GM23338 (cell line): ENCODE results near the gene MYO9A. TPM values are rescaled to one million over a fixed set of nuclear protein-coding genes. Genes with fewer than 3 reads are reported as not detected.

ENCODE experiments used
- ATAC-seq: fragments of 200-7000 bp; cut with Tn5 transposase; 3 replicates; pipeline ENCODE4 v1.9.1; 2020
- DNase-seq: peaks from one replicate; pipeline ENCODE4 v3.0.0-alpha.2; 2015; ENCODE audit warnings: low spot score
- H2AFZ ChIP-seq: fragments of 200-600 bp; sonication (generic); 2 replicates; pipeline ENCODE4 v1.8.0; 2016; ENCODE audit warnings: antibody characterized with exemption, mild to moderate bottlenecking, moderate library complexity
- H3F3A ChIP-seq: fragments of 200-600 bp; sonication (generic); replicated peaks from 2 replicates; pipeline ENCODE4 v1.8.0; 2017; ENCODE audit warnings: antibody characterized with exemption, mixed run types, low read depth
- H3K27ac ChIP-seq: fragments of 200-600 bp; sonication (generic); 2 replicates; pipeline ENCODE4 v1.6.1; 2016; ENCODE audit warnings: low read depth
- H3K27me3 ChIP-seq: fragments of 200-600 bp; sonication (generic); 2 replicates; pipeline ENCODE4 v1.8.0; 2016; ENCODE audit warnings: mild to moderate bottlenecking, mixed run types, moderate library complexity; ENCODE audit not compliant: insufficient read depth
- H3K36me3 ChIP-seq: fragments of 200-600 bp; sonication (generic); 2 replicates; pipeline ENCODE4 v1.8.0; 2016; ENCODE audit warnings: mild to moderate bottlenecking; ENCODE audit not compliant: insufficient read depth
- H3K4me1 ChIP-seq: fragments of 200-600 bp; sonication (generic); 2 replicates; pipeline ENCODE4 v1.8.0; 2016; ENCODE audit warnings: mild to moderate bottlenecking, moderate library complexity; ENCODE audit not compliant: insufficient read depth
- H3K4me2 ChIP-seq: fragments of 200-600 bp; sonication (generic); 2 replicates; pipeline ENCODE4 v1.7.1; 2017; ENCODE audit warnings: mixed run types
- H3K4me3 ChIP-seq: fragments of 200-600 bp; sonication (generic); 2 replicates; pipeline ENCODE4 v1.6.1; 2016; ENCODE audit warnings: mixed run types
- H3K79me2 ChIP-seq: fragments of 200-600 bp; sonication (generic); replicated peaks from 2 replicates; pipeline ENCODE4 v1.8.0; 2017; ENCODE audit warnings: mild to moderate bottlenecking; ENCODE audit not compliant: insufficient read depth
- H3K9me2 ChIP-seq: fragments of 200-600 bp; sonication (generic); 2 replicates; pipeline ENCODE4 v1.8.0; 2017; ENCODE audit not compliant: insufficient read depth
- H4K20me1 ChIP-seq: fragments of 200-600 bp; sonication (generic); replicated peaks from 2 replicates; pipeline ENCODE4 v1.8.0; 2017; ENCODE audit warnings: mild to moderate bottlenecking; ENCODE audit not compliant: insufficient read depth
- H3K27ac Mint-ChIP-seq: 2 replicates; pipeline ENCODE4 v1.8.0; 2020; ENCODE audit warnings: inconsistent platforms, mild to moderate bottlenecking, moderate library complexity, mixed read lengths
- H3K27me3 Mint-ChIP-seq: 3 replicates; pipeline ENCODE4 v1.8.0; 2022; ENCODE audit warnings: low read depth, mild to moderate bottlenecking, moderate library complexity, mixed read lengths, inconsistent platforms; ENCODE audit not compliant: insufficient read depth, poor library complexity
- H3K36me3 Mint-ChIP-seq: 3 replicates; pipeline ENCODE4 v1.8.0; 2021; ENCODE audit warnings: low read depth, mild to moderate bottlenecking, inconsistent platforms, moderate library complexity, mixed read lengths
- H3K4me1 Mint-ChIP-seq: 3 replicates; pipeline ENCODE4 v1.8.0; 2020; ENCODE audit warnings: mild to moderate bottlenecking, inconsistent platforms, mixed read lengths
- H3K4me3 Mint-ChIP-seq: 3 replicates; pipeline ENCODE4 v1.8.0; 2021; ENCODE audit warnings: moderate library complexity, mild to moderate bottlenecking, inconsistent platforms, mixed read lengths
- H3K9me3 Mint-ChIP-seq: 3 replicates; pipeline ENCODE4 v1.8.0; 2020; ENCODE audit warnings: moderate library complexity, mild to moderate bottlenecking, inconsistent platforms, mixed read lengths
- CREB1 ChIP-seq: fragments of 250-450 bp; sonication (Bioruptor Pico); IDR thresholded peaks from 2 replicates; pipeline ENCODE4 v1.5.0; 2020; ENCODE audit warnings: low read depth, mild to moderate bottlenecking, moderate library complexity
- EZH2 ChIP-seq: fragments of 200-600 bp; sonication (generic); IDR thresholded peaks from one replicate; pipeline ENCODE4 v1.8.0; 2017; ENCODE audit warnings: antibody characterized with exemption, mild to moderate bottlenecking, low read depth; ENCODE audit not compliant: unreplicated experiment
- EZH2phosphoT487 ChIP-seq: fragments of 200-600 bp; sonication (generic); IDR thresholded peaks from one replicate; pipeline ENCODE4 v1.8.1; 2018; ENCODE audit warnings: antibody characterized with exemption; ENCODE audit not compliant: unreplicated experiment
- JUNB ChIP-seq: IDR thresholded peaks from one replicate; pipeline ENCODE4 v1.6.1; 2016; ENCODE audit warnings: antibody characterized with exemption; ENCODE audit not compliant: unreplicated experiment
- NANOG ChIP-seq: IDR thresholded peaks from 2 replicates; pipeline ENCODE4 v1.6.1; 2016; ENCODE audit warnings: antibody characterized with exemption, borderline replicate concordance
- STAT1 ChIP-seq: IDR thresholded peaks from one replicate; pipeline ENCODE4 v1.6.1; 2016; ENCODE audit warnings: antibody characterized with exemption; ENCODE audit not compliant: unreplicated experiment
- ZNF114 ChIP-seq: fragments of 250-450 bp; sonication (Bioruptor Pico); IDR thresholded peaks from 2 replicates; pipeline ENCODE4 v1.5.0; 2020; ENCODE audit warnings: mild to moderate bottlenecking, moderate library complexity
- ZNF331 ChIP-seq: fragments of 250-450 bp; sonication (Bioruptor Pico); IDR thresholded peaks from 2 replicates; pipeline ENCODE4 v1.5.0; 2020; ENCODE audit warnings: low read depth, mild to moderate bottlenecking, moderate library complexity
- ZNF462 ChIP-seq: fragments of 250-450 bp; sonication (Bioruptor Pico); IDR thresholded peaks from 2 replicates; pipeline ENCODE4 v1.5.0; 2020; ENCODE audit warnings: mild to moderate bottlenecking, moderate library complexity
- polyA plus RNA-seq: library from polyadenylated mRNA; unstranded; fragments of >200 nt; fragmentation: Nextera tagmentation; extraction: Ambion mirVana; gene quantifications from 2 replicates; pipeline ENCODE4 v1.2.1, GENCODE V29; 2016
- total RNA-seq: library from RNA; depleted of rRNA; stranded (reverse); fragments of >200 nt; shearing (Covaris generic); gene quantifications from 2 replicates; pipeline ENCODE4 v1.2.3, GENCODE V29; 2014
- TF ChIP-seq, protein P1 (sequence below): IDR thresholded peaks from one replicate; pipeline ENCODE4 v1.6.1; 2018; ENCODE audit warnings: antibody characterized with exemption; ENCODE audit not compliant: unreplicated experiment
- TF ChIP-seq, protein P2 (sequence below): IDR thresholded peaks from 2 replicates; pipeline ENCODE4 v1.6.1; 2016; ENCODE audit warnings: antibody characterized with exemption
- TF ChIP-seq, protein P3 (sequence below), 2 experiments: fragments of 200-600 bp in 1 of 2; sonication (generic) in 1 of 2; conservative IDR thresholded peaks; 2 replicates each; pipeline versions ENCODE4 v1.5.1 to v1.6.1; 2016 to 2017; ENCODE audit warnings: antibody characterized with exemption in 2 of 2, low read depth in 2 of 2, mild to moderate bottlenecking in 2 of 2, moderate library complexity in 1 of 2

MYO9A gene
- total and polyA plus RNA-seq, 2 experiments from 2014 or later = 11.6 to 32.8 TPM

DNA sequence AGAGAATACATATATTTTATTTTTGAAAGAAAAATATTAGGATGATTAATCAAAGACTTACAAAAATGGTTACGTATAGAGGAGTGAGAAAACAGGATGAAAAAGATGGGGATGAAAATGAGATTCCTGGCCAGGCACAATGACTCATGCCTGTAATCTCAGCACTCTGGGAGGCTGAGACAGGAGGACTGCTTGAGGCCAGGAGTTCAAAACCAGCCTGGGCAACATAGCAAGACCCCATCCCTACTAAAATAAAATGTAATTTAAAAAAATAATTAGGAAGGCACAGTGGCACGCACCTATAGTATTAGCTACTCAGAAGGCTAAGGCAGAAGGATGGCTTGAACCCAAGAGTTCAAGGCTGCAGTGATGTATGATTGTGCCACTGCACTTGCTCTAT lies 11.9 kb downstream of the MYO9A start (continued):
- TF ChIP-seq, protein P1, sequence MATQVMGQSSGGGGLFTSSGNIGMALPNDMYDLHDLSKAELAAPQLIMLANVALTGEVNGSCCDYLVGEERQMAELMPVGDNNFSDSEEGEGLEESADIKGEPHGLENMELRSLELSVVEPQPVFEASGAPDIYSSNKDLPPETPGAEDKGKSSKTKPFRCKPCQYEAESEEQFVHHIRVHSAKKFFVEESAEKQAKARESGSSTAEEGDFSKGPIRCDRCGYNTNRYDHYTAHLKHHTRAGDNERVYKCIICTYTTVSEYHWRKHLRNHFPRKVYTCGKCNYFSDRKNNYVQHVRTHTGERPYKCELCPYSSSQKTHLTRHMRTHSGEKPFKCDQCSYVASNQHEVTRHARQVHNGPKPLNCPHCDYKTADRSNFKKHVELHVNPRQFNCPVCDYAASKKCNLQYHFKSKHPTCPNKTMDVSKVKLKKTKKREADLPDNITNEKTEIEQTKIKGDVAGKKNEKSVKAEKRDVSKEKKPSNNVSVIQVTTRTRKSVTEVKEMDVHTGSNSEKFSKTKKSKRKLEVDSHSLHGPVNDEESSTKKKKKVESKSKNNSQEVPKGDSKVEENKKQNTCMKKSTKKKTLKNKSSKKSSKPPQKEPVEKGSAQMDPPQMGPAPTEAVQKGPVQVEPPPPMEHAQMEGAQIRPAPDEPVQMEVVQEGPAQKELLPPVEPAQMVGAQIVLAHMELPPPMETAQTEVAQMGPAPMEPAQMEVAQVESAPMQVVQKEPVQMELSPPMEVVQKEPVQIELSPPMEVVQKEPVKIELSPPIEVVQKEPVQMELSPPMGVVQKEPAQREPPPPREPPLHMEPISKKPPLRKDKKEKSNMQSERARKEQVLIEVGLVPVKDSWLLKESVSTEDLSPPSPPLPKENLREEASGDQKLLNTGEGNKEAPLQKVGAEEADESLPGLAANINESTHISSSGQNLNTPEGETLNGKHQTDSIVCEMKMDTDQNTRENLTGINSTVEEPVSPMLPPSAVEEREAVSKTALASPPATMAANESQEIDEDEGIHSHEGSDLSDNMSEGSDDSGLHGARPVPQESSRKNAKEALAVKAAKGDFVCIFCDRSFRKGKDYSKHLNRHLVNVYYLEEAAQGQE = no peak
- TF ChIP-seq ZNF331 (CRISPR knock-in tag) = no peak

DNA sequence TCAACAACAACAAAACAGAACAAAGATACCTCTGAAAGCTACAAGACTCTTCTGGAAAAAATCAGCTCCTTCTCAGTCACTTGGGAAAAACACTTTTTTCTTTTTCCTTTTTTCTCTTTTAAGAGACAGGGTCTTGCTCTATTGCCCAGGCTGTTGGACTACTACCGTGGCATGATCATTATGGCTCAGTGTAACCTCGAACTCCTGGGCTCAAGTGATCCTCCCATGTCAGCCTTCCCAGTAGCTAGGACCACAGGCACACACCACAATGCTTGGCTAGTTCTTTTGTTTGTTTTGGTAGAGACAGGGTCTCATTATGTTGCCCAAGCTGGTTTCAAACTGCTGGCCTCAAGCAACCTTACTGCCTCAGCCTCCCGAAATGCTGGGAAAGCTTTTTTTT lies 12.8 kb downstream of the MYO9A start:
- Histone ChIP-seq H3K9me2 (no peaks in the 10 kb centered on the region), H3K79me2 (peaks cover 20% of the 10 kb centered on the region; the same call in 1 of the 2 replicates), H4K20me1 (0 out of 2 replicates have a peak, but pooled peaks cover 11% of the 10 kb centered on the region), H3K4me1 (no peaks in the 10 kb centered on the region), H2AFZ (no peak overlapping the region), H3F3A (no peaks in the 10 kb centered on the region), H3K27ac (no peak overlapping the region), H3K27me3 (no peaks in the 10 kb centered on the region), H3K4me3 (no peak overlapping the region), H3K4me2 (no peak overlapping the region), H3K36me3 (no peaks in the 10 kb centered on the region)
- Mint-ChIP-seq H3K9me3 (peaks cover 2% of the 10 kb centered on the region; the same call in 1 of the 3 replicates), H3K27ac (no peak overlapping the region), H3K4me1 (no peaks in the 10 kb centered on the region), H3K27me3 (no peaks in the 10 kb centered on the region), H3K4me3 (no peak overlapping the region), H3K36me3 (peaks cover under 1% of the 10 kb centered on the region; the same call in 1 of the 3 replicates)
- DNase-seq = no peak
- no peak for ATAC-seq
- TF ChIP-seq EZH2phosphoT487 = no peak
- TF ChIP-seq, protein P2, sequence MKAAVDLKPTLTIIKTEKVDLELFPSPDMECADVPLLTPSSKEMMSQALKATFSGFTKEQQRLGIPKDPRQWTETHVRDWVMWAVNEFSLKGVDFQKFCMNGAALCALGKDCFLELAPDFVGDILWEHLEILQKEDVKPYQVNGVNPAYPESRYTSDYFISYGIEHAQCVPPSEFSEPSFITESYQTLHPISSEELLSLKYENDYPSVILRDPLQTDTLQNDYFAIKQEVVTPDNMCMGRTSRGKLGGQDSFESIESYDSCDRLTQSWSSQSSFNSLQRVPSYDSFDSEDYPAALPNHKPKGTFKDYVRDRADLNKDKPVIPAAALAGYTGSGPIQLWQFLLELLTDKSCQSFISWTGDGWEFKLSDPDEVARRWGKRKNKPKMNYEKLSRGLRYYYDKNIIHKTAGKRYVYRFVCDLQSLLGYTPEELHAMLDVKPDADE = no peak
- no peak for TF ChIP-seq ZNF114 (CRISPR knock-in tag)
- TF ChIP-seq, protein P3, sequence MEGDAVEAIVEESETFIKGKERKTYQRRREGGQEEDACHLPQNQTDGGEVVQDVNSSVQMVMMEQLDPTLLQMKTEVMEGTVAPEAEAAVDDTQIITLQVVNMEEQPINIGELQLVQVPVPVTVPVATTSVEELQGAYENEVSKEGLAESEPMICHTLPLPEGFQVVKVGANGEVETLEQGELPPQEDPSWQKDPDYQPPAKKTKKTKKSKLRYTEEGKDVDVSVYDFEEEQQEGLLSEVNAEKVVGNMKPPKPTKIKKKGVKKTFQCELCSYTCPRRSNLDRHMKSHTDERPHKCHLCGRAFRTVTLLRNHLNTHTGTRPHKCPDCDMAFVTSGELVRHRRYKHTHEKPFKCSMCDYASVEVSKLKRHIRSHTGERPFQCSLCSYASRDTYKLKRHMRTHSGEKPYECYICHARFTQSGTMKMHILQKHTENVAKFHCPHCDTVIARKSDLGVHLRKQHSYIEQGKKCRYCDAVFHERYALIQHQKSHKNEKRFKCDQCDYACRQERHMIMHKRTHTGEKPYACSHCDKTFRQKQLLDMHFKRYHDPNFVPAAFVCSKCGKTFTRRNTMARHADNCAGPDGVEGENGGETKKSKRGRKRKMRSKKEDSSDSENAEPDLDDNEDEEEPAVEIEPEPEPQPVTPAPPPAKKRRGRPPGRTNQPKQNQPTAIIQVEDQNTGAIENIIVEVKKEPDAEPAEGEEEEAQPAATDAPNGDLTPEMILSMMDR (conservative IDR thresholded peaks at IDR 0.05; ENCODE audit: low read depth in 2 of 2) = no peak
- TF ChIP-seq EZH2 = no peak
- TF ChIP-seq ZNF331 (CRISPR knock-in tag) = no peak
- no peak for TF ChIP-seq ZNF462 (CRISPR knock-in tag)
- no peak for TF ChIP-seq CREB1 (CRISPR knock-in tag)
- TF ChIP-seq JUNB = no peak
- TF ChIP-seq STAT1 = no peak
- no peak for TF ChIP-seq NANOG
